Embryonic facial prominence (tissue), 1 donor: Measurements from ENCODE around the gene FAM120AOS.

Source experiments
- DNase-seq: peaks from one replicate; pipeline ENCODE4 v3.0.0-alpha.2; 2016; ENCODE audit errors: extremely low spot score

The FAM120AOS gene

GRCh38 chr9:93453047-93453914, at the start of gene FAM120AOS:
TSS of gene FAM120AOS (minus strand) at chr9:93453581. CDS start at chr9:93452709, 872 bp downstream.
- DNase-seq, result peak; percentile 90

GRCh38 chr9:93501406-93501805, 48.0 kb upstream of the FAM120AOS start:
- DNase-seq, result no peak

GRCh38 chr9:93500571-93501298, 47.4 kb upstream of the FAM120AOS start:
- DNase-seq, result no peak

GRCh38 chr9:93496285-93496684, 42.9 kb upstream of the FAM120AOS start:
- DNase-seq, result no peak

- DNase-seq, result no peak
Observed at GRCh38 chr9:93493949-93494348, 40.6 kb upstream of the FAM120AOS start.

- DNase-seq, result no peak
Observed at GRCh38 chr9:93492327-93492726, 38.9 kb upstream of the FAM120AOS start.

GRCh38 chr9:93491593-93492232, 38.3 kb upstream of the FAM120AOS start:
- DNase-seq, result no peak

- DNase-seq, result no peak
Observed at GRCh38 chr9:93488244-93488643, 34.9 kb upstream of the FAM120AOS start.

- DNase-seq, result no peak
Observed at GRCh38 chr9:93486268-93486667, 32.9 kb upstream of the FAM120AOS start.

GRCh38 chr9:93483497-93483896, 30.1 kb upstream of the FAM120AOS start:
- no peak for DNase-seq

- DNase-seq, result no peak
Observed at GRCh38 chr9:93480728-93481324, 27.4 kb upstream of the FAM120AOS start.

GRCh38 chr9:93480262-93480661, 26.9 kb upstream of the FAM120AOS start:
- no peak for DNase-seq

- DNase-seq, result no peak
Observed at GRCh38 chr9:93479726-93480125, 26.3 kb upstream of the FAM120AOS start.

GRCh38 chr9:93477397-93477796, 24.0 kb upstream of the FAM120AOS start:
- no peak for DNase-seq

GRCh38 chr9:93476924-93477323, 23.5 kb upstream of the FAM120AOS start:
- no peak for DNase-seq

- DNase-seq, result no peak
Observed at GRCh38 chr9:93475856-93476255, 22.5 kb upstream of the FAM120AOS start.

GRCh38 chr9:93475108-93475507, 21.7 kb upstream of the FAM120AOS start:
- no peak for DNase-seq

- no peak for DNase-seq
Observed at GRCh38 chr9:93473411-93473810, 20.0 kb upstream of the FAM120AOS start.

GRCh38 chr9:93471124-93471523, 17.7 kb upstream of the FAM120AOS start:
- DNase-seq, result no peak

GRCh38 chr9:93470391-93470790, 17.0 kb upstream of the FAM120AOS start:
- no peak for DNase-seq

GRCh38 chr9:93468763-93469456, 15.5 kb upstream of the FAM120AOS start:
- DNase-seq, result no peak
